K562 (cell line): ENCODE measurements around the gene BLCAP. TPM values are rescaled to one million over a fixed set of nuclear protein-coding genes. Genes with fewer than 3 reads are reported as not detected.

Source experiments
- ATAC-seq: fragments of 200-7000 bp; cut with Tn5 transposase; 3 replicates; pipeline ENCODE4 v1.9.1; 2020; ENCODE audit warnings: moderate library complexity
- BruUV-seq: library from RNA; stranded (reverse); fragments of 400-500 nt; replicated peaks from 2 replicates; lab custom pipeline; 2021; lab: Mats Ljungman, UMichigan
- CTCF ChIA-PET: fragments of 300-600 bp; formaldehyde crosslinking; extraction: SDS; loops from one replicate; lab custom pipeline; 2021; ENCODE audit warnings: low intra/inter-chr PET ratio; lab: Yijun Ruan, JAX
- POLR2A ChIA-PET: fragments of 300-600, 350-650 bp; sonication (Branson Sonifier 250); formaldehyde crosslinking; extraction: SDS; loops from one replicate; lab custom pipeline; 2021; ENCODE audit warnings: antibody characterized with exemption, inconsistent platforms; lab: Yijun Ruan, JAX
- DNase-seq, 4 experiments: peaks; one replicate each; pipeline versions ENCODE4 v3.0.0 to v3.0.0-alpha.2; 2011 to 2018; ENCODE audit warnings: low spot score in 3 of 4, mixed read lengths in 3 of 4; ENCODE audit errors: extremely low read depth in 1 of 4
- FAIRE-seq: peaks from 2 replicates; lab custom pipeline; 2011; peaks lifted over from hg19 to GRCh38; lab: Jason Lieb, UNC
- H2AFZ ChIP-seq: 2 replicates; pipeline ENCODE4 v1.6.0; 2011; ENCODE audit warnings: low read depth, low read length, control low read depth, inconsistent platforms
- H3K27ac ChIP-seq: fragments of 200-600 bp; 3 replicates; pipeline ENCODE4 v1.8.0; 2011; ENCODE audit warnings: low read depth, mild to moderate bottlenecking, control low read depth, inconsistent platforms, low read length, moderate library complexity, mixed read lengths; ENCODE audit errors: extremely low read depth
- H3K27me3 ChIP-seq, 2 experiments: fragments of 300-600 bp in 1 of 2; 2 replicates in 1 of 2; 3 replicates in 1 of 2; pipeline versions ENCODE4 v1.6.0 to v1.8.0; 2011; ENCODE audit warnings: inconsistent platforms in 2 of 2, low read length in 2 of 2, mild to moderate bottlenecking in 1 of 2, mixed read lengths in 1 of 2, moderate library complexity in 1 of 2; ENCODE audit not compliant: control insufficient read depth in 2 of 2, insufficient read depth in 2 of 2
- H3K36me3 ChIP-seq: fragments of 300-600 bp; 3 replicates; pipeline ENCODE4 v1.8.0; 2011; ENCODE audit warnings: mild to moderate bottlenecking, low read length, inconsistent platforms; ENCODE audit not compliant: control insufficient read depth, insufficient read depth
- H3K4me1 ChIP-seq, 2 experiments: fragments of 200-600 bp in 1 of 2; replicated peaks in 1 of 2; 2 replicates in 1 of 2; 3 replicates in 1 of 2; pipeline versions ENCODE4 v1.5.1 to v1.8.0; 2011; ENCODE audit warnings: inconsistent platforms in 2 of 2, low read length in 2 of 2, mild to moderate bottlenecking in 1 of 2, mixed read lengths in 1 of 2, moderate library complexity in 1 of 2; ENCODE audit not compliant: control insufficient read depth in 2 of 2, insufficient read depth in 2 of 2
- H3K4me2 ChIP-seq: 2 replicates; pipeline ENCODE4 v1.6.1; 2011; ENCODE audit warnings: low read length, control low read depth, inconsistent platforms, mixed read lengths; ENCODE audit not compliant: insufficient read depth
- H3K4me3 ChIP-seq: fragments of 200-600 bp; sonication (generic), shearing (Covaris generic); 2 replicates; pipeline ENCODE4 v1.5.1; 2016; ENCODE audit warnings: control low read depth, inconsistent platforms
- H3K79me2 ChIP-seq: fragments of 200-600 bp; 3 replicates; pipeline ENCODE4 v1.8.0; 2011; ENCODE audit warnings: low read length, inconsistent platforms; ENCODE audit not compliant: control insufficient read depth, insufficient read depth
- H3K9ac ChIP-seq, 2 experiments: 2 replicates each; pipeline versions ENCODE4 v1.6.0 to v1.6.1; 2011; ENCODE audit warnings: low read depth in 2 of 2, low read length in 2 of 2, control low read depth in 1 of 2, inconsistent platforms in 1 of 2, mild to moderate bottlenecking in 1 of 2, mixed read lengths in 1 of 2; ENCODE audit not compliant: insufficient read depth in 1 of 2
- H3K9me1 ChIP-seq: one replicate; pipeline ENCODE4 v1.6.0; 2011; ENCODE audit warnings: inconsistent platforms, mild to moderate bottlenecking, low read length, moderate library complexity; ENCODE audit not compliant: control insufficient read depth, insufficient read depth
- H3K9me3 ChIP-seq: replicated peaks from 2 replicates; pipeline ENCODE4 v1.5.1; 2011; ENCODE audit warnings: low read depth, low read length, inconsistent platforms; ENCODE audit not compliant: control insufficient read depth, insufficient read depth
- H4K20me1 ChIP-seq: replicated peaks from 2 replicates; pipeline ENCODE4 v1.6.1; 2011; ENCODE audit warnings: low read length, inconsistent platforms, mixed read lengths; ENCODE audit not compliant: control insufficient read depth, insufficient read depth
- ARID3B ChIP-seq: fragments of 250-450 bp; sonication (Bioruptor Pico); IDR thresholded peaks from 2 replicates; pipeline ENCODE4 v1.4.0; 2020; ENCODE audit warnings: borderline replicate concordance
- CBFB ChIP-seq: sonication (generic); formaldehyde crosslinking; IDR thresholded peaks from 2 replicates; pipeline ENCODE4 v1.4.0; 2020; ENCODE audit warnings: mild to moderate bottlenecking, missing genetic modification reagents
- CHD2 ChIP-seq: IDR thresholded peaks from 2 replicates; pipeline ENCODE4 v1.6.1; 2011; ENCODE audit warnings: low read depth, low read length
- DDX20 ChIP-seq: fragments of 450-650 bp; IDR thresholded peaks from 2 replicates; pipeline ENCODE4 v1.6.1; 2016; ENCODE audit warnings: missing genetic modification characterization, low read depth, mild to moderate bottlenecking, missing compliant biosample characterization, moderate library complexity
- DMBX1 ChIP-seq: fragments of 250-450 bp; sonication (Bioruptor Pico); IDR thresholded peaks from 2 replicates; pipeline ENCODE4 v1.8.0; 2022; ENCODE audit warnings: inconsistent platforms, mild to moderate bottlenecking, moderate library complexity, borderline replicate concordance
- LARP7 ChIP-seq: fragments of 450-650 bp; IDR thresholded peaks from 2 replicates; pipeline ENCODE4 v1.6.1; 2016
- MEIS2 ChIP-seq: fragments of 450-650 bp; IDR thresholded peaks from 2 replicates; pipeline ENCODE4 v1.6.1; 2014; ENCODE audit warnings: mild to moderate bottlenecking; ENCODE audit not compliant: partially characterized antibody
- MIER1 ChIP-seq: fragments of 450-650 bp; IDR thresholded peaks from 2 replicates; pipeline ENCODE4 v1.6.1; 2016; ENCODE audit warnings: antibody characterized with exemption, mild to moderate bottlenecking, low read depth
- RBM15 ChIP-seq: fragments of 200-400 bp; formaldehyde crosslinking; IDR thresholded peaks from 2 replicates; pipeline ENCODE4 v1.6.1; 2018; ENCODE audit warnings: mild to moderate bottlenecking, low read length, moderate library complexity; ENCODE audit not compliant: insufficient read depth
- SRSF9 ChIP-seq: fragments of 200-400 bp; formaldehyde crosslinking; IDR thresholded peaks from 2 replicates; pipeline ENCODE4 v1.6.1; 2017; ENCODE audit warnings: low read depth, low read length, borderline replicate concordance
- STAG1 ChIP-seq: sonication (generic); formaldehyde crosslinking; IDR thresholded peaks from 2 replicates; pipeline ENCODE4 v1.5.0; 2020; ENCODE audit warnings: missing genetic modification reagents, borderline replicate concordance
- TRIM25 ChIP-seq: fragments of 450-650 bp; IDR thresholded peaks from 2 replicates; pipeline ENCODE4 v1.7.0; 2016; ENCODE audit warnings: borderline replicate concordance
- ZBTB43 ChIP-seq: sonication (generic); formaldehyde crosslinking; IDR thresholded peaks from 2 replicates; pipeline ENCODE4 v1.8.0; 2023; ENCODE audit warnings: mild to moderate bottlenecking, missing genetic modification reagents
- ZNF436 ChIP-seq: fragments of 250-450, 450-650 bp; sonication (Bioruptor Pico); formaldehyde crosslinking; IDR thresholded peaks from 2 replicates; pipeline ENCODE4 v1.7.0; 2020; ENCODE audit warnings: mild to moderate bottlenecking
- ZNF449 ChIP-seq: fragments of 250-450 bp; sonication (Bioruptor Pico); IDR thresholded peaks from 2 replicates; pipeline ENCODE4 v1.8.0; 2022; ENCODE audit warnings: moderate library complexity, mild to moderate bottlenecking, inconsistent platforms
- ZNF75A ChIP-seq: fragments of 450-650 bp; formaldehyde crosslinking; IDR thresholded peaks from 2 replicates; pipeline ENCODE4 v1.4.0; 2020; ENCODE audit warnings: mild to moderate bottlenecking
- WGBS: fragments of 100-300 bp; shearing (Covaris generic); methylation state at CpG from one replicate; pipeline ENCODE4 v1.1.6; 2016; ENCODE audit warnings: low coverage, mixed read lengths; ENCODE audit not compliant: insufficient coverage; ENCODE audit errors: missing lambda C conversion rate; 5-methylcytosine and 5-hydroxymethylcytosine counted together
- in situ Hi-C: fragments of 300-500 bp; cut with MboI; formaldehyde crosslinking; loops from 4 replicates; pipeline ENCODE4 v1.15.0; 2018; ENCODE audit warnings: inconsistent platforms, mixed read lengths
- intact Hi-C: fragments of 100-400 bp; cut with micrococcal nuclease; formaldehyde crosslinking; loops from 2 replicates; pipeline ENCODE4 v1.14.2; 2022
- polyA plus RNA-seq, 8 experiments: library from polyadenylated mRNA; depleted of rRNA in 4 of 8; stranded (reverse) in 5 of 8; unstranded in 3 of 8; fragments of >200 nt; fragmentation: Nextera tagmentation in 2 of 8; fragmentation: Illumina TruSeq in 1 of 8; extraction: Ambion mirVana in 2 of 8; extraction: Trizol in 1 of 8; gene quantifications; 2 replicates each; pipeline versions ENCODE4 v1.2.1 to v1.2.3, GENCODE V29; 2011 to 2014; ENCODE audit warnings: inconsistent platforms in 1 of 8, missing spikeins in 1 of 8
- total RNA-seq, 7 experiments: library from RNA; depleted of rRNA in 6 of 7; stranded (reverse); fragments of >200 nt in 6 of 7; fragmentation: Illumina TruSeq in 2 of 7; extraction: Trizol in 2 of 7; gene quantifications; 2 replicates each; pipeline versions ENCODE4 v1.2.1 to v1.2.3, GENCODE V29; 2011 to 2021; ENCODE audit warnings: low replicate concordance in 1 of 7

BLCAP gene
- total and polyA plus RNA-seq, 9 of the 15 experiments (the other 6 are each of a cell fraction or from before 2014, with no cell fraction given) = 16.9 to 41.5 (median 27.6) TPM

GRCh38 chr20:37526238-37526838 lies 1.3 kb downstream of the BLCAP start:
- ATAC-seq (peak; percentile 11; the same call in 2 of the 3 replicates), FAIRE-seq (peak; percentile 78), DNase-seq (peak; percentile 68 to 78 (median 73))
- WGBS = 0% methylated on average over 9 of the region's 10 CpGs
- ChIA-PET CTCF (no interaction called here), POLR2A (interaction anchor here (0.6 to 1.6 kb wide), 6 partner anchors 14 to 250 kb away, joined by 3 to 7 read pairs (median 3); no protein-coding TSS in a partner anchor)
- no TSS peak for BruUV-seq
- peaks cover 28 to 32% of the 10 kb centered on the region in 2 experiments for H3K4me1 ChIP-seq
- H2AFZ ChIP-seq = no peak overlapping the region
- H3K9ac ChIP-seq = peak overlapping the region; percentile 88 to 92; a peak in 2 of 4 replicates
- peak overlapping the region; percentile 97; the same call in 2 of the 3 replicates for H3K27ac ChIP-seq
- peaks cover 9% of the 10 kb centered on the region; the same call in 1 of the 3 replicates for H3K36me3 ChIP-seq
- intact Hi-C loops (loop anchor here (5.0 kb wide), 1 partner anchor 134 kb away; no protein-coding TSS in a partner anchor), in situ Hi-C loops (loop anchor here (5.0 kb wide), 1 partner anchor 254 kb away; no protein-coding TSS in a partner anchor)
- peaks cover 49% of the 10 kb centered on the region for H3K79me2 ChIP-seq
- H3K27me3 ChIP-seq = no peaks in the 10 kb centered on the region
- H3K4me2 ChIP-seq = peak overlapping the region; percentile 85
- no peaks in the 10 kb centered on the region; the same call in 1 of the 2 replicates for H4K20me1 ChIP-seq
- peaks cover 4% of the 10 kb centered on the region for H3K9me1 ChIP-seq
- peak overlapping the region; percentile 84 for H3K4me3 ChIP-seq
- H3K9me3 ChIP-seq = no peaks in the 10 kb centered on the region; the same call in 1 of the 2 replicates
- TF ChIP-seq ZNF75A (CRISPR knock-in tag) (no peak), TRIM25 (no peak), SRSF9 (no peak), CBFB (no peak), MEIS2 (no peak), ZBTB43 (CRISPR knock-in tag) (no peak), DMBX1 (CRISPR knock-in tag) (0 out of 2 replicates have a peak, but pooled peaks have one; percentile 56), ZNF436 (CRISPR knock-in tag) (no peak), RBM15 (no peak), ARID3B (CRISPR knock-in tag) (no peak), LARP7 (no peak), ZNF449 (no peak), DDX20 (tag) (no peak), MIER1 (no peak), CHD2 (no peak), STAG1 (CRISPR knock-in tag) (no peak)
